Amniotic epithelial cell (primary cell): ENCODE results near the gene RMND5A.

Experiments
- DNase-seq: peaks from one replicate; pipeline ENCODE4 v3.0.0-alpha.2; 2010; ENCODE audit warnings: low read depth

The RMND5A gene

GRCh38 chr2:86765310-86765695 lies 45.2 kb downstream of the RMND5A start:
- no peak for DNase-seq

- peak; percentile 29 for DNase-seq
These were observed 48.3 kb downstream of the RMND5A start for GRCh38 chr2:86768189-86768949.

GRCh38 chr2:86769838-86770237 lies 49.7 kb downstream of the RMND5A start:
- no peak for DNase-seq

GRCh38 chr2:86770816-86771301 lies 50.8 kb downstream of the RMND5A start:
- DNase-seq: no peak

- DNase-seq: no peak
These were observed 52.5 kb downstream of the RMND5A start for GRCh38 chr2:86772611-86773010.

- DNase-seq: no peak
These were observed 54.8 kb downstream of the RMND5A start for GRCh38 chr2:86774862-86775261.

GRCh38 chr2:86775338-86775737 lies 55.2 kb downstream of the RMND5A start:
- DNase-seq: no peak

GRCh38 chr2:86776532-86776931 lies 56.4 kb downstream of the RMND5A start:
- peak; percentile 29 for DNase-seq

GRCh38 chr2:86778957-86779356 lies 58.9 kb downstream of the RMND5A start:
- no peak for DNase-seq

GRCh38 chr2:86779971-86780370 lies 59.9 kb downstream of the RMND5A start:
- DNase-seq: no peak

GRCh38 chr2:86781363-86781762 lies 61.3 kb downstream of the RMND5A start:
- DNase-seq: no peak

- DNase-seq: no peak
These were observed 62.7 kb downstream of the RMND5A start for GRCh38 chr2:86782748-86783147.

GRCh38 chr2:86783615-86784339 lies 63.7 kb downstream of the RMND5A start:
- DNase-seq: no peak

- no peak for DNase-seq
These were observed 65.4 kb downstream of the RMND5A start for GRCh38 chr2:86785456-86785855.

- no peak for DNase-seq
These were observed 66.0 kb downstream of the RMND5A start for GRCh38 chr2:86786001-86786536.

GRCh38 chr2:86787736-86788135 lies 67.6 kb downstream of the RMND5A start:
- no peak for DNase-seq

- DNase-seq: no peak
These were observed 68.1 kb downstream of the RMND5A start for GRCh38 chr2:86788165-86788564.

GRCh38 chr2:86788881-86789686 lies 69.0 kb downstream of the RMND5A start:
- DNase-seq: no peak

- no peak for DNase-seq
These were observed 69.6 kb downstream of the RMND5A start for GRCh38 chr2:86789687-86790133.

- DNase-seq: no peak
These were observed 70.1 kb downstream of the RMND5A start for GRCh38 chr2:86790134-86790675.

- peak; percentile 39 for DNase-seq
These were observed 70.8 kb downstream of the RMND5A start, which contains the start of gene CD8A for GRCh38 chr2:86790676-86791572. TSS of gene CD8A (minus strand) at chr2:86790913. CDS start at chr2:86790825, 88 bp downstream.
